ENCODE results near the gene USP12. TPM values are rescaled to one million over a fixed set of nuclear protein-coding genes. Genes with fewer than 3 reads are reported as not detected.
"Not testable (repeated sequence)": the region's sequence is repeated elsewhere in the genome, so short reads cannot be mapped to it uniquely, and the experiment has no call there.

The USP12 gene
- total RNA-seq, 1 donor from 2014 or later = 19.7 TPM

GRCh38 chr13:27124571-27124970, 47.0 kb downstream of the USP12 start:
- Histone ChIP-seq H2AFZ (replicated peaks) (no peak overlapping the region), H3K36me3 (peaks cover 13% of the 10 kb centered on the region), H4K20me1 (ENCODE audit: low read depth) (peaks cover 2% of the 10 kb centered on the region), H3K27me3 (no peaks in the 10 kb centered on the region), H3F3A (ENCODE audit: low read depth) (no peaks in the 10 kb centered on the region), H3K9ac (no peak overlapping the region), H3K79me2 (ENCODE audit: low read depth) (peaks cover 100% of the 10 kb centered on the region), H3K4me3 (no peak overlapping the region), H3K4me1 (peaks cover 7% of the 10 kb centered on the region), H3K27ac (no peak overlapping the region), H3K4me2 (no peak overlapping the region), H3K9me3 (ENCODE audit: low read depth) (no peaks in the 10 kb centered on the region)
- Mint-ChIP-seq H3K4me3 (no peak overlapping the region), H3K36me3 (peaks cover 53% of the 10 kb centered on the region), H3K27ac (no peak overlapping the region), H3K9me3 (peaks cover 76% of the 10 kb centered on the region), H3K27me3 (ENCODE audit: insufficient read depth, low read depth) (no peaks in the 10 kb centered on the region), H3K4me1 (peaks cover 4% of the 10 kb centered on the region)
- TF ChIP-seq CTCF (IDR thresholded peaks at IDR 0.05) (no peak), EZH2phosphoT487 (IDR thresholded peaks at IDR 0.05) (no peak), EZH2 (IDR thresholded peaks at IDR 0.05) (no peak)
- no peak for DNase-seq (ENCODE audit: low spot score)

- H3K27ac Mint-ChIP-seq; H3K4me2 ChIP-seq; H3F3A ChIP-seq (ENCODE audit: low read depth); DNase-seq (ENCODE audit: low spot score); H3K9me3 ChIP-seq (ENCODE audit: low read depth); H3K4me3 Mint-ChIP-seq; H3K9ac ChIP-seq; H3K4me3 ChIP-seq; H3K4me1 Mint-ChIP-seq; H4K20me1 ChIP-seq (ENCODE audit: low read depth); H2AFZ ChIP-seq (replicated peaks); H3K4me1 ChIP-seq; H3K27me3 ChIP-seq; H3K27me3 Mint-ChIP-seq (ENCODE audit: insufficient read depth, low read depth); H3K27ac ChIP-seq: not testable (repeated sequence)
- Mint-ChIP-seq H3K36me3 (peaks cover 58% of the 10 kb centered on the region), H3K9me3 (peaks cover 77% of the 10 kb centered on the region)
- Histone ChIP-seq H3K36me3 (peaks cover 13% of the 10 kb centered on the region), H3K79me2 (ENCODE audit: low read depth) (peaks cover 100% of the 10 kb centered on the region)
These were observed 48.2 kb downstream of the USP12 start for GRCh38 chr13:27123445-27123844.

GRCh38 chr13:27122036-27122435, 49.6 kb downstream of the USP12 start:
- Histone ChIP-seq H3K9me3 (ENCODE audit: low read depth) (no peaks in the 10 kb centered on the region), H4K20me1 (ENCODE audit: low read depth) (peaks cover 2% of the 10 kb centered on the region)
- H3K36me3 Mint-ChIP-seq = peaks cover 54% of the 10 kb centered on the region

More at GRCh38 chr13:27122036-27122435, 49.6 kb downstream of the USP12 start:
- no peaks in the 10 kb centered on the region for H3K27me3 ChIP-seq
- TF ChIP-seq CTCF (IDR thresholded peaks at IDR 0.05) (no peak), EZH2phosphoT487 (IDR thresholded peaks at IDR 0.05) (no peak), EZH2 (IDR thresholded peaks at IDR 0.05) (no peak)
- Mint-ChIP-seq H3K9me3 (peaks cover 73% of the 10 kb centered on the region), H3K4me1 (peaks cover 4% of the 10 kb centered on the region), H3K27me3 (ENCODE audit: insufficient read depth, low read depth) (no peaks in the 10 kb centered on the region), H3K27ac (no peak overlapping the region), H3K4me3 (no peak overlapping the region)
- H3K27ac ChIP-seq = no peak overlapping the region
- no peak overlapping the region for H3K9ac ChIP-seq
- peaks cover 7% of the 10 kb centered on the region for H3K4me1 ChIP-seq
- peaks cover 13% of the 10 kb centered on the region for H3K36me3 ChIP-seq
- H2AFZ ChIP-seq (replicated peaks) = no peak overlapping the region
- no peak overlapping the region for H3K4me2 ChIP-seq
- peaks cover 100% of the 10 kb centered on the region for H3K79me2 ChIP-seq (ENCODE audit: low read depth)
- DNase-seq (ENCODE audit: low spot score) = no peak
- H3K4me3 ChIP-seq = no peak overlapping the region
- no peaks in the 10 kb centered on the region for H3F3A ChIP-seq (ENCODE audit: low read depth)
